22Rv1 (cell line): Measurements from ENCODE around the gene SLC38A10.
"Not testable (repeated sequence)": the region's sequence is repeated elsewhere in the genome, so short reads cannot be mapped to it uniquely, and the experiment has no call there.

Experiments
- H3K27ac ChIP-seq: fragments of 450-650 bp; 2 replicates; pipeline ENCODE4 v1.5.1; 2017
- ZFX ChIP-seq: fragments of 450-650 bp; IDR thresholded peaks from 2 replicates; pipeline ENCODE4 v1.6.1; 2017; ENCODE audit warnings: antibody characterized with exemption, borderline replicate concordance
- TF ChIP-seq, protein P1 (sequence below): fragments of 450-650 bp; IDR thresholded peaks from 2 replicates; pipeline ENCODE4 v1.5.1; 2017; ENCODE audit warnings: mild to moderate bottlenecking

Gene SLC38A10

DNA sequence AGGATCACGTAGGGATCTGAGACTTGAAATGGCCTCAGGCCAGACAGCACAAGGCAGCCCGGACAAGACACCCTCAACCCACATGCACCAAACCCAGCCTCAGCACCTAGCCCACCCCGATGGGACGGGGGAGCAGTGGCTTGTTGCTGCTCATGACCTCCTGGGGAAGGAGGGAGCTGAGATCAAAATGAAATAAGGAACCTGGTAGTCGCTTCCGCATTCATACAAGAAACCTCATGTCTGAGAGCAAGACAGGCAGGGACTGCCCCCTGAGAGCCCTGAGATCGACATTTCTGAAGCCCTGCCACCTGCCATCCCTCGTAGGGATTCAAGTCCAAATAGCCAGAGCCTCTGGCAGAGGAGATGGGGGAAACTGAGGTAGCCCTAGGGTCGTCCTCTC lies 66.7 kb downstream of the SLC38A10 start:
- TF ChIP-seq ZFX: no peak
- TF ChIP-seq, protein P1, sequence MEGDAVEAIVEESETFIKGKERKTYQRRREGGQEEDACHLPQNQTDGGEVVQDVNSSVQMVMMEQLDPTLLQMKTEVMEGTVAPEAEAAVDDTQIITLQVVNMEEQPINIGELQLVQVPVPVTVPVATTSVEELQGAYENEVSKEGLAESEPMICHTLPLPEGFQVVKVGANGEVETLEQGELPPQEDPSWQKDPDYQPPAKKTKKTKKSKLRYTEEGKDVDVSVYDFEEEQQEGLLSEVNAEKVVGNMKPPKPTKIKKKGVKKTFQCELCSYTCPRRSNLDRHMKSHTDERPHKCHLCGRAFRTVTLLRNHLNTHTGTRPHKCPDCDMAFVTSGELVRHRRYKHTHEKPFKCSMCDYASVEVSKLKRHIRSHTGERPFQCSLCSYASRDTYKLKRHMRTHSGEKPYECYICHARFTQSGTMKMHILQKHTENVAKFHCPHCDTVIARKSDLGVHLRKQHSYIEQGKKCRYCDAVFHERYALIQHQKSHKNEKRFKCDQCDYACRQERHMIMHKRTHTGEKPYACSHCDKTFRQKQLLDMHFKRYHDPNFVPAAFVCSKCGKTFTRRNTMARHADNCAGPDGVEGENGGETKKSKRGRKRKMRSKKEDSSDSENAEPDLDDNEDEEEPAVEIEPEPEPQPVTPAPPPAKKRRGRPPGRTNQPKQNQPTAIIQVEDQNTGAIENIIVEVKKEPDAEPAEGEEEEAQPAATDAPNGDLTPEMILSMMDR: no peak
- H3K27ac ChIP-seq: no peak overlapping the region

DNA sequence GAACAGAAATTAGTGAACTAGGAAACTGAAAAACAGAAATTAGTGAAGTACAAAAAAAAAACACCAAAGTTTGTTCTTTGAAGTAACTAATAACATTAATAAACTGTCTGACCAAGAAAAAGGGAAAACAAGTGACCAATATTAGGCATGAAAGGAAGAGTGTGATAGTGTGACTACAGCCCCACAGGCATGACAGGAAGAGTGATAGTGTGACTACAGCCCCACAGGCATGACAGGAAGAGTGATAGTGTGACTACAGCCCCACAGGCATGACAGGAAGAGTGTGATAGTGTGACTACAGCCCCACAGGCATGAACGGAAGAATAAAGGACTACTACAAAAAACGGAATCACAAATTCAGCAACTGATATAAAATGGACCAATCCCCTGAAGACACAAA lies 67.5 kb downstream of the SLC38A10 start:
- not testable (repeated sequence) for H3K27ac ChIP-seq

DNA sequence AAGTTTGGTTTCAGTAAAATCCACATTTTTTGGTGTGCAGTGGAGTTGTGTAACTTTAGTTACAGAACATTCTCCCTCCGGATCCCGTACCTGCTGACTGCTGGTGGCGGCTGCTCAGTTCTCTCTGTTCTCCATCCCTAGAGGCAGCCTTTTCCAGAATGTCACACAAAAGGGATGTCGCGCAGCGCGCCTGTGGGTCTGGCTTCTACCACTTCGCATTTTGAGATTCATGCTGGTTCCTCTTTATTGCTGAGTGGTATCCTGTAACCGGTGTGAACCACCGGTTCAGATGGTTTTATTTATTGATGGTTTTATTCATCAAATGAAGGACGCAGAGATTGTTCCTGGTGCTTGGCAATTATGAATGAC lies 71.4 kb downstream of the SLC38A10 start:
- peak overlapping the region; percentile 53 for H3K27ac ChIP-seq
- TF ChIP-seq, protein P1: no peak
- no peak for TF ChIP-seq ZFX

DNA sequence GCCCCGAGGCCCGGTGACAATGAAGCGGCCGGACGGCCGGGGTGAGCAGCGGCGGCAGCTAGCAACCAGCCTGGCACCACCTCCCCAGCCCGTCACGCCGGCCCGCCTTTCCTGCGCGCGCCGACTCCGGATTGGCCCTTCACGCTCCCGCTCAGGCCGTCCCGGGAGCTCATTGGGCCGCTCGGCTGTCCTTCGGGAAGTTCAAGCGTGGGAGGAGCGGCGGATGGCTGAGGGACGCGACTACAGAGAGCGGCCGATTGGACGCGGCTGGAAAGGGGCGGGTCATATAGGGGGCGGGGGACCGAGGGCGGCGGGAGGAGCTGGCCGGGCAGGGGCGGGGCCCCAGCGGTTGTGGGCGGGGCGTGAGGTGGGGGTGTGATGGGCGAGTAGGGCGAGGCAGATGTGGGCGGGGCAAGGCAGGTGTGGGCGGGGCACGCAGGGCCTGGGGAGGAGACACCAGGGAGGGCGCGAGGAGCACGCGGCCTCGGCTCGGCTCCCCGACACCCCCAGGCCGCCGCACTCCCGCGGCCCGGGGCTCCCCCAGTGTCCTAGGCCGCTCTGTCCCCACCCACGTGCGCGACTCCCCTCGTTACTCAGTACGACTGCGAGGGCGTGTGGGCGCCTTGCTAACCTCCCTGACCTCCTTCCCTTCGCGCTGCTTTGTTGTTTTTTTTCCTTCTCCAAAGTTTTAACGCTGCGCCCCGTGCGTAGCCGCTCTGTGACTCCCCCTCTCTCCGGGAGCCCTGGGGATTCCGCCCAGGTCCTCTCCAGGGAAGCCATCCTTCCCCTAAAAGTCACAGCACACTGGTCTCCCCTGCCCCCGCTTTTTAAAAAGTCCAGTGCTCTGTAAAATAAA lies 72.0 kb downstream of the SLC38A10 start, which contains the start of gene CEP131:
CEP131 (minus strand) TSS at position 60 of the 856 bp plus-strand sequence. CDS start 2,909 bp downstream, outside the sequence.
- H3K27ac ChIP-seq: peak within 1 kb of the TSS; percentile 53
- TF ChIP-seq, protein P1: no peak
- no peak for TF ChIP-seq ZFX

DNA sequence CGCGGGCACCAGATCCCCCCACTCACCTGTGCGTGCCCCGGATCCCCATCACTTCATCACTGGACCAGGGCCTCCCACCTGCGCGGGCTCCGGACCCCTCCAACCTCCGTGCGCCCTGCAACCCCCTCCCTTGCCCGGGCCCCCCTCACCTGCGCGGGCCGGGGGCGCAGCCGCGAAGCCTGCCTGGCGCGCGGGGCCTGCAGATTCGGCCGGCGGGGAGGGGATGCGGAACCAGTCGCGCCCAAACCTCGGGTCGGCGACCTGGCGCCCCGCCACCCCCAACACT lies 72.5 kb downstream of the SLC38A10 start:
- TF ChIP-seq, protein P1: no peak
- TF ChIP-seq ZFX: no peak
- peak overlapping the region; percentile 41 for H3K27ac ChIP-seq

DNA sequence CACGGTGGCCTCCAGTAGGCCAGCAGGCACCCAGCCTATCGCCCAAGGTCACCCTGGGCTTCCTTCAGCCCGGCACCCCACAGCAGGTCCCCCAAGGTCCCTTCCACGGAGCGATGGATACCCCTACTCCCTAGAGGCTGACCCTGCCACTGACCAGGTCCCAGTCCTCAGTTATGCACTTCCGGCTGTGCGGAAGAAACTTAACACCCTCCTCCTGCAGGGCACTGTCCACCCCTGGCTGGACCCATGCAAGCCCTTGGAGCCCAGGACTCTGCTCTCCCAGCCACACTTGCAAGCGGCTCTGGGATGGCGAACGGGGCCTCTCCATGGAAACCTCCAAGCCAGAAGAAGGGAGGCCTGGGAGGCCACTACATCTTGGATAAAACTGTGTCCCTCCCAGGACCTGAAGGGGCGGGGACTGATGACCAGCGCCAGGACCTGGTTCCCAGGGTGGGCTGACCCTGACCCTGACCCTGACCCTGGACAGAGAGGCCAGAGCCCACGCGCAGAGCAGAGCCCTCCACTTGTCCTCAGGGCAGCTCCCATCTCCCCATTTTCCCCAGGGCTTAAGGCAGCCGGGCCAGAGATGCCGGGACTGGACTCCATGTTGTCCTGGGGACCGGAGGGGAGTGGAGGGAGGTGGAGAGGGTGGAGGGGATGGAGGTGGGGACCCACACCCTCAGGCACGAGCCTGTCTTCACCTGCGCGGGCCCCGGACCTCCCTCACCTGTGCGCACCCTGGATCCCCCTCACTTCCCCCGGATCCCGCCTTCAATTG lies 73.1 kb downstream of the SLC38A10 start:
- TF ChIP-seq ZFX: no peak
- TF ChIP-seq, protein P1: no peak
- peak overlapping the region; percentile 41 for H3K27ac ChIP-seq

DNA sequence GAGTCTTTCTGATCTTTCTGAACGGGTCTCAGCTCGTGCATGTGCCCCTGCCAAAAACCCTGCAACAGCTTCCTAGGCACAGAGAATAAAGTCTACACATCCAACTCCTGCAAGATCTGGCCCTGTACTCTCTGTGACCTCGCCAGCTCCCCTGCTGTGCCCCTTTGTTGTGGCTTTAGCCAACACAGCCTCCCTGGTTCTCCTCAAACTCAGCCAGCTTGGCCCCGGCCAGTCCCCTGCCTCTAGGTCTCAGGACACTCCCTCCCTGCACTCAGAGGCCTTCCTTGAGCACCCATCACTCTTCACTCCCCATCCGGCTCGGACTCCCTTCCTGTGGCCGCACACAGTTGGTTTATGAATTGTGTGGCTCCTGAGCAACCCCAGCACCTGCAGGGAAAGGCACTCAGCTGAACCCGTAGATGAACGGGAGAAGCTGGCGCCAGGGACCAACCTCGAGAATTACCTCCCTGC lies 73.7 kb downstream of the SLC38A10 start:
- H3K27ac ChIP-seq: no peak overlapping the region
- TF ChIP-seq, protein P1: no peak
- no peak for TF ChIP-seq ZFX
